GM23248 (cell line): Measurements from ENCODE around the gene PTCD2.

Experiments
- EZH2 ChIP-seq: fragments of 200-600 bp; sonication (generic); IDR thresholded peaks from 2 replicates; pipeline ENCODE4 v1.6.1; 2018; ENCODE audit warnings: antibody characterized with exemption, mild to moderate bottlenecking; ENCODE audit not compliant: insufficient read depth, poor library complexity, severe bottlenecking
- EZH2phosphoT487 ChIP-seq: fragments of 200-600 bp; sonication (generic); IDR thresholded peaks from 2 replicates; pipeline ENCODE4 v1.6.1; 2018; ENCODE audit warnings: antibody characterized with exemption, moderate library complexity, mild to moderate bottlenecking, low read depth; ENCODE audit not compliant: insufficient read depth

DNA sequence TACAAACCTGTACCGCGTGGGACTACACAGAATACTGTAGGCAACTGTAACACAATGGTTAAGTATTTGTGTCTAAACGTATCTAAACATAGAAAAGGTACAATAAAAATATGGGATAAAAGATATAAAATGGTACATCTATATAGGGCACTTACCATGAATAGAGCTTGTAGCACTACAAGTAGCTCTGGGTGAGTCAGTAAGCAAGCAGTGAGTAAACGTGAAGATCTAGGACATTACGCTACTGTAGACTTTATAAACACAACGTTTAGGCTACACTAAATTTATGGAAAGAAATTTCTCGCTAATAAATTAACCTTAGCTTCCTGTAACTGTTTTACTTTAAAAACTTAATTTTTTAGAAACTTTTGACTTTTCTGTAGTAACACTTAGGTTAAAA lies 46.6 kb upstream of the PTCD2 start:
- TF ChIP-seq EZH2 (no peak), EZH2phosphoT487 (no peak)
